ENCODE measurements around the gene GPI.

GRCh38 chr19:34381399-34382251, 16.6 kb downstream of the GPI start:
- TF ChIP-seq CTCF (IDR thresholded peaks at IDR 0.05; ENCODE audit: low read depth, low read length, poor library complexity, severe bottlenecking) (no peak), EZH2phosphoT487 (IDR thresholded peaks at IDR 0.05; ENCODE audit: borderline replicate concordance, low read length) (no peak)

All from DOHH2 (cell line).